Fibroblast of villous mesenchyme (primary cell): ENCODE measurements around the gene EHD2. TPM values are rescaled to one million over a fixed set of nuclear protein-coding genes. Genes with fewer than 3 reads are reported as not detected.
"Not testable (repeated sequence)": the region's sequence is repeated elsewhere in the genome, so short reads cannot be mapped to it uniquely, and the experiment has no call there.

Experiments
- DNase-seq: peaks from one replicate; pipeline ENCODE4 v3.0.0-alpha.2; 2010; ENCODE audit warnings: low read depth
- H3K4me3 ChIP-seq: 2 replicates; pipeline ENCODE4 v1.5.1; 2011; ENCODE audit warnings: low read depth, mild to moderate bottlenecking, low read length
- total RNA-seq: library from RNA; depleted of rRNA; stranded (reverse); fragments of >200 nt; gene quantifications from 2 replicates; pipeline ENCODE4 v1.2.3, GENCODE V29; 2012
- TF ChIP-seq, protein P1 (sequence below): IDR thresholded peaks from 2 replicates; pipeline ENCODE4 v1.5.1; 2012; ENCODE audit warnings: low read depth, mild to moderate bottlenecking, low read length; ENCODE audit not compliant: insufficient read depth

EHD2 gene
- total RNA-seq, 1 donor: 144 TPM

DNA sequence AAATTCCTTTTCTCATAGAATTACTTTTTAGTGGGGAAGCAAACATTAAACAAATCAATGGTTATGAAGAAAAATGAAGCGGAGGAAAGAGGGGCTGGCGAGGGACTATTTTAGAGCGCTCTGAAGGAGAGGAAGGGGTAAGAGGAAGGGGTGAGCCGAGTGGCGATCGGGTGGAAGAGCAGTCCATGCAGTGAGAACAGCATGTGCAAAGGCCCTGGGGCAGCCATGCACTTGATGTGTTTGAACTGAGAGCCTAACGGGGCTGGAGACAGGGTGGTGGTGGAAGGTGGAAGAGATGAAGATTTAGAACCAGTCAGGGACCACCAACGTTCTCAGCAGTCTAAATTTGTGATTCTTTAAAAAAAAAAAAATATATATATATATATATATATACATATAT lies 17.7 kb downstream of the EHD2 start:
- TF ChIP-seq, protein P1, sequence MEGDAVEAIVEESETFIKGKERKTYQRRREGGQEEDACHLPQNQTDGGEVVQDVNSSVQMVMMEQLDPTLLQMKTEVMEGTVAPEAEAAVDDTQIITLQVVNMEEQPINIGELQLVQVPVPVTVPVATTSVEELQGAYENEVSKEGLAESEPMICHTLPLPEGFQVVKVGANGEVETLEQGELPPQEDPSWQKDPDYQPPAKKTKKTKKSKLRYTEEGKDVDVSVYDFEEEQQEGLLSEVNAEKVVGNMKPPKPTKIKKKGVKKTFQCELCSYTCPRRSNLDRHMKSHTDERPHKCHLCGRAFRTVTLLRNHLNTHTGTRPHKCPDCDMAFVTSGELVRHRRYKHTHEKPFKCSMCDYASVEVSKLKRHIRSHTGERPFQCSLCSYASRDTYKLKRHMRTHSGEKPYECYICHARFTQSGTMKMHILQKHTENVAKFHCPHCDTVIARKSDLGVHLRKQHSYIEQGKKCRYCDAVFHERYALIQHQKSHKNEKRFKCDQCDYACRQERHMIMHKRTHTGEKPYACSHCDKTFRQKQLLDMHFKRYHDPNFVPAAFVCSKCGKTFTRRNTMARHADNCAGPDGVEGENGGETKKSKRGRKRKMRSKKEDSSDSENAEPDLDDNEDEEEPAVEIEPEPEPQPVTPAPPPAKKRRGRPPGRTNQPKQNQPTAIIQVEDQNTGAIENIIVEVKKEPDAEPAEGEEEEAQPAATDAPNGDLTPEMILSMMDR: no peak
- H3K4me3 ChIP-seq: no peak overlapping the region
- no peak for DNase-seq

DNA sequence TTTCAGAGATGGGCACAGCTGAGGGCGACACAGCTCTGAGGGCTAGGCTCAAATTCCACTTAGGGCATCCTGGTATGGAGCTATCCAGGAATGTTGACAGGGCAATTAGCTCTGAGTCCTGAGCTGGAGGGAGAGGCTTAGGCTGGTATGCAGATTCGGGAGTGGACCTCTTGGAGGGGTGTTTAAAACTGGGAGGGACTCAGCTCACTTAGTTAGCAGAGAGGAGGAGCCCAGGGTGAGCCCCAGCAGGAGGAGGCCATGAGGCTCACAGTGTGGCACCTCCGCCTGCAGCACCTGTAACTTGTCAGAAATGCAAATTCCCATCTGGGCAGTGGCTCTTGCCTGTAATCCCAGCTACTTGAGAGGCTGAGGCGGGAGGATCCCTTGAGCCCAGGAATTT lies 21.9 kb downstream of the EHD2 start:
- H3K4me3 ChIP-seq: no peak overlapping the region
- TF ChIP-seq, protein P1: no peak
- DNase-seq: no peak

DNA sequence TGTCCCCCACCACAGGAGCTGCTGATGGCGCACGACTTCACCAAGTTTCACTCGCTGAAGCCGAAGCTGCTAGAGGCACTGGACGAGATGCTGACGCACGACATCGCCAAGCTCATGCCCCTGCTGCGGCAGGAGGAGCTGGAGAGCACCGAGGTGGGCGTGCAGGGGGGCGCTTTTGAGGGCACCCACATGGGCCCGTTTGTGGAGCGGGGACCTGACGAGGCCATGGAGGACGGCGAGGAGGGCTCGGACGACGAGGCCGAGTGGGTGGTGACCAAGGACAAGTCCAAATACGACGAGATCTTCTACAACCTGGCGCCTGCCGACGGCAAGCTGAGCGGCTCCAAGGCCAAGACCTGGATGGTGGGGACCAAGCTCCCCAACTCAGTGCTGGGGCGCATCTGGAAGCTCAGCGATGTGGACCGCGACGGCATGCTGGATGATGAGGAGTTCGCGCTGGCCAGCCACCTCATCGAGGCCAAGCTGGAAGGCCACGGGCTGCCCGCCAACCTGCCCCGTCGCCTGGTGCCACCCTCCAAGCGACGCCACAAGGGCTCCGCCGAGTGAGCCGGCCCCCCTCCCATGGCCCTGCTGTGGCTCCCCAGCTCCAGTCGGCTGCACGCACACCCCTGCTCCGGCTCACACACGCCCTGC lies 27.8 kb downstream of the EHD2 start:
- TF ChIP-seq, protein P1: no peak
- no peak for DNase-seq
- H3K4me3 ChIP-seq: no peak overlapping the region

DNA sequence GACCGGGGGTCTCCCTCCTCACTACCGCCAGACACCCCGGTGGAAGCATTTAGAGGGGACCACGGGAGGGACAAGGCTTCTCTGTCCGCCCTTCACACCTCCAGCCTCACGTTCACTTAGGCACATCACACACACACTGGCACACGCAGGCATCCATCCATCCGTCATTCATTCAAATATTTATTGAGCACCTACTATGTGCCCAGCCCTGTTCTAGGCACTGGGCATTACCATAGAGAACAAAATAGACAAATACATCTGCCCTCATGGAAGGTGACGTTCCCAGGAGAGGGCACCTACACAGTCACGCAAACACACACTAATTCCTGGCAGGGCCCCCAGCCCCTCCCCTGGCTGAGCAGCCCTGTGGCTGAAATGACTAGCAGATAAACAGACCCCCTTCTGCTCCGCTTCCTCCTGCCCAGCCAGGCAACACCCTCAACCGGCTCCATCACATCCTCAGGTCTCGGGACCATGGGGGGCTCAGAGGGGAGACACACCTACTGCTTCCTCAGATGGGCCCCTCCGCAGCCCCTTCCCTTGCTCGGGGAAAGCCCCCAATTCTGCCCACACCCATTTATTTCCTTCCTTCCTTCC lies 28.4 kb downstream of the EHD2 start:
- DNase-seq: no peak
- H3K4me3 ChIP-seq: no peak overlapping the region
- TF ChIP-seq, protein P1: no peak

DNA sequence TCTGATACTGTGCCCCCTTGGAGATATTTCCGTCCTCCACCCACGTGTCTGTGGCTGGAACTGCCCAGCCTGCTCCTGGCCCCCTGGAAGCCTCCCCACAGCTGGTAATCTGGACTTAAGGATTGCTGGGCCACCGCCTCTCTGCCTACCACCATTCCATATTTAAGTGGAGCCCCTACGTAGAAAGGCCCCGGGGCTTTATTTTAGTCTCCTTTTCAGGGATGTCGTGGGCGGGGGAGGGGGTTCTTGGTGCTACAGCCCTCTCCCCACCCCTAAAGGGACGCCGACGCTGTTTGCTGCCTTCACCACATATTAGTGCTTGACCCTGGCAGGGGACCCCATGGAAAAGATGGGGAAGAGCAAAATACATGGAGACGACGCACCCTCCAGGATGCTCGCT lies 29.4 kb downstream of the EHD2 start:
- DNase-seq: peak; percentile 54
- TF ChIP-seq, protein P1: no peak
- H3K4me3 ChIP-seq: no peak overlapping the region

DNA sequence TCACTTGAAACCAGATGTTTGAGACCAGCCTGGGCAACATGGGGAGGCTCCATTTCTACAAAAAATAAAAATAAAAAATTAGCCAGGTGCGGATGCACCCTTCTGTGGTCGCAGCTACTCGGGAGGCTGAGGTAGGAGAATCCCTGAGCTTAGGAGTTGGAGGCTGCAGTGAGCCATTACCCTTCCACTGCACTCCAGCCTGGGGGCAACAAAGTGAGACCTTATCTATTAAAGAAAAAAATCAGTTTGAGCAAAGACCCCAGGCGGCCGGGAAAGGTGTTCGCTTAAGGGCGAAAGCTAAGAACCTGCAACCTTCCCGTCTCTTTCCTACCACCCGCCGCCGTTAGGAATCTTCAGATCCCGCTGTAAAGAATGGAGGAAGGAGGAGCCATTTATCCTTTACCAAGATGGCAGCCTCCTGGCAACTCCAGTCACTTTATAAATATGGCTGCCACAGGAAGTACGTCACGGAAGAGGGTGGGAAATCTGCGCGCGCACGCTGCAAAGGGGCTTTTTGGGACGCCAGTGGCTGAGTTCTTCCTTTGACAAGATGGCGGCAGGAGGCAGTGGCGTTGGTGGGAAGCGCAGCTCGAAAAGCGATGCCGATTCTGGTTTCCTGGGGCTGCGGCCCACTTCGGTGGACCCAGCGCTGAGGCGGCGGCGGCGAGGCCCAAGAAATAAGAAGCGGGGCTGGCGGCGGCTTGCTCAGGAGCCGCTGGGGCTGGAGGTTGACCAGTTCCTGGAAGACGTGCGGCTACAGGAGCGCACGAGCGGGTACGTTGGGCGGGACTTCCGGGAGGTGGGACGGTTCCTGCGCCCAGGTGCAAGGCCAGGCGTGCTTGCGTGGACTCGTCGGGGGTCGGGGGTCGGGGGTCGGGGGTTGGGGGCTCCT lies 32.0 kb downstream of the EHD2 start, which contains the start of gene NOP53:
TSS of gene NOP53 (plus strand) at position 537 of the 892 bp plus-strand sequence. CDS start at position 551, 14 bp downstream.
- DNase-seq: peak; percentile 98
- TF ChIP-seq, protein P1: no peak
- H3K4me3 ChIP-seq: peak within 1 kb of the TSS; percentile 88

DNA sequence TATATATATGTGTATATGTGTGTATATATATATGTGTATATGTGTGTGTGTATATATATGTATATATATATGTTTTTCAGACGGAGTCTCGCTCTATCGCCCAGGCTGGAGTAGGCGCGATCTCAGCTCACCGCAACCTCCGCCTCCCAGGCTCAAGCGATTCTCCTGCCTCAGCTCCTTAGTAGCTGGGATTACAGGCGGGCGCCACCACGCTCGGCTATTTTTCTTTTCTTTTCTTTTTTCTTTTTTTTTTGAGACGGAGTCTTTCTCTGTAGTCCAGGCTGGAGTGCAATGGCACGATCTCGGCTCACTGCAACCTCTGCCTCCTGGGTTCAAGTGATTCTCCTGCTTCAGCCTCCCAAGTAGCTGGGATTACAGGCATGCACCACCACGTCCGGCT lies 32.9 kb downstream of the EHD2 start:
- DNase-seq: not testable (repeated sequence)
- H3K4me3 ChIP-seq: peak overlapping the region; percentile 88
